ENCODE results near the gene MRPL55.

The MRPL55 gene

DNA sequence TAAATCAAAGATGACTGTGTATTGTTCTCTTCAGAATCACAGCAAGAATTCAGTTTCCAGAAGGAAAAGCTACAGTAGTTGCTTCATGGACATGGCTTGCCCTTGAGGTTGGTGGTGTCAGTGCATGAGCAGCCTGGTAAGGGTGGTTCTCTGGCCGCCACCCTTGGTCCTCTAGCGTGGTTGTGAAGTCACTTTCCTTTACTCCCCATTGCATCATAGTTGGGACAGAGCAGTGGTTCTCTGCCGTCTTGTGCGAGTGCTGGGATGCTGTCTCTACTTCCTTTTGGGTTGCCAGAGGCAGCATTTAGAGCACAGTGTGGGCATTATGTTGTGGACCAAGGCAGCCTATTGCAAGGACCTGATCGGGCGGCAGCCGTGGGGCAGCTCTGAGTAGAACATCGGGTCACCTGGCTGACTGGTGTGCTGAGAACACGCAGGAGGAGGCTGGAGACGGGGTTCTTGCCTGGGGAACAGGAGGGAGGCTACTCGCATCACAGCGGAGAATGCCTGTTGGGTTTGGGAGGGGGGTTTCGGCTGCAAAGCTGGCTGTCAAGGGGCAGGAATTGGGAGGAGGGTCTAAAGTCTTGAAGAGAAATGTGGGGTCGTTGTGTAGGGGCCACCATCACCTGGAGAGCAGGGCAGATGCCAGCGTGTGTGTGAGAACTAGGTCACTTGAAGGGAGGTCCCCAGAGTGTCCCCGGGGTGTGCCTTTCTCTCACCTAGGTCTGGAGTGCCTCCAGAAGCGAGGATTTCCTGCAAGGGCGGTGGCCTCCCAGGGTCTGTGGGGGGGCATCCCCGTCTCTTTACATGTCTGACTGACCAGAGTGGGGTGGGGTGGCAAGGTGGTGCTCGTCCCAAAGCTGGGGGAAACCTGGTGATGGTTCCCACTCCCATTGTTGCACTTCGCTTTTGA is 20.3 kb downstream of the MRPL55 start:
- no peak for DNase-seq

DNA sequence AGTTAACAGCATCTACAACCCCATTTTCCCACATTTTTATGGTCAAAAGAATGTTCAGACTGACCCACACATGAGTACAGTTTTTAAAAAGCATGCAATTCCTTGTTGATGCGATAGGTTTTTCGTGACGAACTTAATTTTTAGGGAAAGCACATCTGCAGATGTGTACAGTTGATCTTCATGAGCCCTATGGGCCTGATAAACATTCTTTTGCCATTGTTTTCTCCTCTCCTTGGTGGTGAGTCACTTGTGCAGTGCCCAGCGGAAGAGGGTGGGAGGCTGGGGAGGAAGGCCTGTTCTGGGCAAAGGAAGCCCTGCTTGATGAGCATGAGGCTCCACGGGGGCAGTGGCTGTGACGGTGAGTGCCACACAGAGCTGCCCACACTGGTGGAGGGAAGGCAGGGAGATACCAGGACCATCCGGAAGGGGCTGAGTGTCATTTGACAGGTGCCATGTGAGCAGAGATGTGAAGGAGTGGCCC is 21.3 kb downstream of the MRPL55 start:
- peak in 5 of 58 donors; percentile 16 to 43 (median 26) for DNase-seq

DNA sequence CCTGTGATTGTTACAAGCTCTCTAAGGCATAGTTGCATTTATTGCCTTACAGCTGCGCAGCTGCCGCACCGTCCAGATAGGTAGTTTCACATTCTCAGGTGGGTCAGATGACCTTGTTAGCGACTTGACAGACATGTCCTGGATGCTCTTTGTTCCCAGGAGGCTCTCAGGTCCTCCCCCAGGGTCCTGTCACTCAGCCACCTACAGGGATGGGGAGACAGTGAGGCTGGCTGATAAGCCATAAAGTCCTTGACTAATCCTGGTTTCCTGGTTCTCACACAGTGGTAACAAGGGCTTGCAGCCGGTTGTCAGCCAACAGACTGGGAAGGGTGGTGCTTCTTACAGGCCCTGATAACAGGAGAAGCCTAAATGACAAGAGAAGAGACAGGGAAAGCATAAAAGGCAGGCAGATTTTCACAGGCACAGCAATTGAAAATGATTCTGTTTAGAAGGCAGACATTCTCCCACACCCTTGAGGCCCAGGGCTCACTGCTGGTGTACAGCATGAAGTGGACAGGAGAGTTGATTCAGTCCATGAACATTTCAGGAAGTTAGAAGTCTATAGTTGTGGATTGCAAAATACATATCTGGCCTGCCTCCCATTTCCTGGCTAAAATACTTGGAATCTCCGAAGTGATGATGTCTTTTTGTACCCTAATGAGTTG is 23.7 kb downstream of the MRPL55 start:
- DNase-seq: no peak

DNA sequence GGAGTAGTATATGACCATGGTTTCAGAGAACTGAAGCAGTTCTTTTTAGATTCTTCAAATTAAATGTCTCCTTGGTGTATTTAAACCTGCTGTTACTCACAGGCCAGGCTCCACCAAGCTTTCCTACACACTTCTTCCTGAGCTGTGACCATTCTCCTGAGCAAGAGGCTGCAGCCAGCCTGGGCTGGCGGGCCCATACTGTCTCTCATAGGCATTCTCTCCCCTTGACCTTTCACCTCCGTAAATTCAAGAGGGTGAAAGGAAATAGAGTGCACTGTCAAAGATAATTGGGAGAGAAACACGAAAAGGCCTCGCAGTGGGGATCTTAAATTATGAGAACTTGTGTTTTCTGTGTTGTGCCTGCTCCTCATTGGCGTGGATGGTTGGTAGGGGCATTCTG is 24.3 kb downstream of the MRPL55 start:
- DNase-seq: no peak

DNA sequence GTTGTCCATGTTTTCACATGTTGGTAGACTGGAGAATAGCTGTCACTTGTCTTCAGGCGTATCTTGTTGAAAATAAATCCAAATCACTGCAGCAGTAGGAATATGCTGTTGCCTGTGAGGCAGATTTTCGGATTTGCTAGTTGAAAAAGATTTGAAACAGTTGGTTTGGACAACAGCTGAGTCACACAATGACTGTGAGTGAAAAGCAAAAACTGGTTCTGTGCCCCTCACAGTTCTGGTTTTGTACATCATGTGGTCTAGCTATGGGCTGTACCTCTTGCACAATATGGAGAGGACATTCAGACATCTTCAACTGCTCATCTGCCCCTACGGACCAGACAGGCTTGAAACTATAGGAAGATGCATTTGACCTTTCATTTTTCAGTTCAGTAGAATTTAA is 24.8 kb downstream of the MRPL55 start:
- no peak for DNase-seq

DNA sequence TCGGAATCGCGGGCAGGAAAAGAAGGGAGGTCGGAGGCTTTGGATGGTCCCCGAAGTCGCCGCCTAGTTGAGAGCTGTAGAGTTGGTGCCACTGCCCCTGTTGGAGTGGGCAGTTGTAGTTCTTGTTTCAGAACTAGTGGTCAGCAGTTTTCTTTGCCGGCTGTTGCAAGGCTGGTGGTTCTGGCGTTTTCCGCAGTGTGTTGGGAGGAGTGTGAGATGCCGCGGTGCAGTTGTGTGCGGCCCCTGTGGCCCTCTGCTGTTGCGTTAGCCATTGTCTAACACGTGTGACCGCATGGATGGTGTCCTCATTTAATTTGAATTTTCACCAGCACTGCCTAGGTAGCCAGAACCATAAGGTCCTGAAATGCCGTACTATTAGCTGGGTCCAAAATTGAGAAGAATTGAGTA is 25.2 kb downstream of the MRPL55 start:
- peak in 7 of 58 donors; percentile 17 to 46 (median 23) for DNase-seq

DNA sequence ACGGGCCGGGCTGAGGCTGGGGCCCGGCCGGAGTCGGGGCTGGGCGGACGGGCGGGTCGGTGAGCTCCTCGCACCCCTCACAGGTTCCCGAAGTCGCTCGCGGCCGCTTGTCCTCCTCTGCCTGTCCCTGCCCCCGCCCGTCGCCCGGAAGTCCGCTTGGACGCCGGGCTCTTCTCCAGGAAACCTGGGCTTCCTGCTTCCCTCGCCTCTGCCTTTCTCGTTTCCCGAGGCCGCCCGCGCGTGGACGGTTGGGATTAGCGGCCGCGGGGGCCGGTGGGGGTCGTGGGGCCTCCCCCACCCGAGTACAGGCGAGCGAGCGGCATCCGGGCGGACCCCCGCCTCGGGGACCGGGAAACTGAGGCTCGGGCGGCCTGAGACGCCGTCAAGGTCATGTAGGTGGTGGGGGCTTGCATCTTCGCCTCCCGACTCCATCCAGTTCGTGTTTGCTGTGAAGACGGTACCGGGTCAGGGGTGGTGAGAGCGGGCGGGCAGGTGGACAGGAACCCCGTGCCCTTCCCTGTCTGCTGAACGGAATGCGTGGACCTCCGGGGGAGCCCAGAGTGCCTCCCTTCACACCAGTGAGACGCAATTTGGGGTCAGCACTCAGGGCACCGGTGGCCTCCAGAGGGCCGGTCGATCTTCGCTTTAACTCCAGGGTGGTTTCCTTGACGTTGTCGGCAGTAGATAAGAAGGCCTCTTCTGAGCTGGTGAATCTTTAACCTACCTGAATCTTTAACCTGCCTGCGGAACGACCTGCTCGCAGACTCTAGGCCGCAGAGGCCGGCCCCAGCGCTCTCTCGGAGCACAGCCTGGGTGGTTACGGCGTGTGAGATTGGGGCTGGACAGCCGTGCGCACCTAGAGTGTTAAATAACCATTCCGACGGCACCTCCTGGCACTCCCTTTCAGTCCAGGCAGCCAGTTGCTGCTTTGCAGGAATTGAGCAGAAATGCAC is 25.9 kb downstream of the MRPL55 start:
- DNase-seq: peak in 15 of 58 donors; percentile 34 to 70 (median 56)

DNA sequence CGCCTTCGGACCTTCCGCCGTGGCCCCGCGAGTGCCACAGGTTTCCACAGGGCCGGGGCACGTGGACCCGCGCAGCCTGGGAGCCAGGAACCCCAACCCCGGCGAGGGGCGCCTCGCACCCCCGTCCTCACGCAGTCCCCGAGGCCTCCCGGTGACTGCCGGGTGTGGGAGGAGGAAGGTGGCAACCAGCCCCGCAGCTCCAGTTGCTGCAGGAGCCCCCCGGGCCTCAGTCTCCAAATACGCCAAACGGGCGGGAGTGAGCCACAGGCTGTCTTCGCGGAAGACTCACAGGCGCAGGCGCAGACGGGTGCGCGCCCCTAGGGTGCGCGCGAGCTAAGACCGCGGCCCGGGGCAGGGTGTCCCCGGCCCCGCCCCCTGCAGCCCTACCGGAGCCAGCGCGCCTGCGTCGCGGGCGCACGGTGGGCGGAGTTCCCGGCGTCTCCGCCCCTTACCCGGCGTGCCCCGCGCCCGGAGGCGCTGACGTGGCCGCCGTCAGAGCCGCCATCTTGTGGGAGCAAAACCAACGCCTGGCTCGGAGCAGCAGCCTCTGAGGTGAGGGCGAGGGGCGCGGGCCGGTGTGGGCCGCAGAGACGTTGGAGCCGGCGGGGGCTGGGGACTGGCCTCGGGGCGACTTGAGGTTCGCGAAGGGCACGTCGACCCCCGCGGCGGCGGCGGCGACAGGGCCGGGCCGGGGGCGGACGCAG is 26.7 kb downstream of the MRPL55 start, which contains the start of gene ARF1:
Gene ARF1, plus strand, starts transcription at position 495 of the 704 bp plus-strand sequence. CDS start 14,407 bp downstream, outside the sequence.
- DNase-seq: peak in 57 of 58 donors; percentile 36 to 96 (median 88)

DNA sequence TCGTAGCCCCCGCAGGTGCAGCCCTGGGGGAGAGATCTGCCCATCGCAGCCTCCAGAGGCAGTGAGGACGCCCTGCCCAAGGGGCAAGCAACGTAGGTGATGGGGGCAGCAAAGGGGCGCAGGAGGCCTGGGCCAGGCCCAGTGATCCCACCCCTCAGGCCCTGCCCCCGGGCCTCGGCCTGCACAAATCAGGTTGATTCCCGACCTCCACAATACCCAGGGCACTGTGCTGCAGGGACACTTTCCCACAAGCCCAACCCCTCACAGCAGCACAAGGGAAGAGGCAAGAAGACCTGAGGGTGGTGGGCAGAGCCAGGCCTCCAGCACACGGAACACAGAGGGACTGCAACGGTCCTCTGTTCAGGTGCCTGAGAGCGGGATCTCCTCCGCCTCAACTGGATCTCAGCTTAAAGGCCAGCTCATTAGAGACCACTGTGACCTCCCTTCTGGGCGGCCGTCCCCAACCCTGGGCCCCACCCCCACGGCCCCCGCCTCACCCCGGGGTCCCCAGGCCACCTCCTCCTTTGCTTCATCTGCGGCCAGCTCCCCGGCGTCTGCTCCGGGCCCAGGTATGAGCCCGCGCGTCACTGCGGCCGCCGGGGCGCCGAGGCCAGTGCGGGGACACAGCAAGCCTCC is 27.4 kb downstream of the MRPL55 start:
- no peak for DNase-seq

DNA sequence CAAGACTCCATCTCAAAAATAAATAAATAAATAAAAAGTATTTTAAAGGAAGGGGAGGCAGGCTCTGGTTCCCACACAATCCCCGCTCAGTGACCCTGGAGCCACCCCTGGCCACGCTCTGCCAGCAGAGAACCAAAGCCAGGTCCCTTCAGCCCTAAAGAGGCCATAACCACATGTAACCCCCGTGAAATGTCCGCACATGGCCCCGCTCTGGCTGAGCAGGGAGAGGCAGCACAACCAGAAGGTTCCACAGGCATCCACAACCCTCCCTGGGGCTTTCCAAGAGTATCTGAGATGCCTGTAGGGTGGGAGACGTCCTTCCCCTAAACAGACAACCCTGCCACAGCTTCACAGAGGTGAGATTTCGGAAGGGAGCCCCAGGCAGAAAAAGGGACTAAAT is 28.0 kb downstream of the MRPL55 start:
- DNase-seq: no peak

DNA sequence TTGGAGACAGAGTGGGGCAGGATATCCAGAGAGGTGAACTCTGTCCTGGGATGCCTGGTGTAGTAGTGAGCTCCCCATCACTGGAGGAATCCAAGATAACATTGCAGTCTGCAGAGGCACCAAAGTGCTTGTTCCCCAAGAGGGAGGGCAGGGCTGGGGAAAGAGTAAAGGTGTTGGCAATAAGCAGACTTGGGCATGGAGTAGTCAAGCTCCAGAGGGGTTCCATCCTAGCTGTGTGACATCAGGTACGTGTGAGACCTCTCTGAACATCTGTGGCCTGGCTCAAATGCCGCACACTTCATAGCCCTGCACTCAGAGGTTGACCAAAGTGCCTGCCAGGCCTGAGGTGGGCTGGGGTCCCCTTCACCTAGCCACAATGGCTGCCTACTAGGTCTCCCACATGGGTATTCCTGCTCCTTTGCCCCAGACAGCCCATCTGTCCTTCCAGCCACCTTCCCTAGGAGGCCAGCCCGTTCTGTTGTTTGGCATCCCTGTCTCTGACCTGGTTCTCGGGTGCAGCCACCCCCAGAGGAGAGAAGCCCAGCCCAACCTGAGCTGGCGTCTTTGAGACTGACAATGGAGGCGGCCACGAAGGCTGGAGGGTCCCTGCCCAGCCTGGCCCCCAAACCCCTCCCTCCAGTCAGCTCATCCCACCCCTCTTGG is 29.4 kb downstream of the MRPL55 start:
- no peak for DNase-seq

DNA sequence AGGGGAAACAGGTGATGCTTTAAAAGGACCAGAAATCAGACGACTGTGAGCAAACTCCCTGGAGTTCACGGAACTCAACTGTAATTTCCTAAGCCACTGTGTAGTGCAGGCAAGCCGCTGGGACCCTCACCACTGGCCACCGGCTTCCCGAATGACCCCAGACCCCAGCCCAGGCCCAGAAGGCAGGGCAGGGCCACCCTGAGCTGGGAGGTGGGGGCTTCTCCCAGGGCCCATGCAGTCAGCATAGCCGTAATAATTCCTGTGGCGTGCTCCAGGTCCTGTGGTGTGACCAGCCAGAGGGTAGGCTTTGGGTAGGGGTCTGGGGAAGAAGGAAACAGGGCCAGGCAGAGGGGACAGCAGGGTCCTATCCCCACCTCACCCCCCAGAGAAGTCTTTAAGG is 30.1 kb downstream of the MRPL55 start:
- DNase-seq: no peak

DNA sequence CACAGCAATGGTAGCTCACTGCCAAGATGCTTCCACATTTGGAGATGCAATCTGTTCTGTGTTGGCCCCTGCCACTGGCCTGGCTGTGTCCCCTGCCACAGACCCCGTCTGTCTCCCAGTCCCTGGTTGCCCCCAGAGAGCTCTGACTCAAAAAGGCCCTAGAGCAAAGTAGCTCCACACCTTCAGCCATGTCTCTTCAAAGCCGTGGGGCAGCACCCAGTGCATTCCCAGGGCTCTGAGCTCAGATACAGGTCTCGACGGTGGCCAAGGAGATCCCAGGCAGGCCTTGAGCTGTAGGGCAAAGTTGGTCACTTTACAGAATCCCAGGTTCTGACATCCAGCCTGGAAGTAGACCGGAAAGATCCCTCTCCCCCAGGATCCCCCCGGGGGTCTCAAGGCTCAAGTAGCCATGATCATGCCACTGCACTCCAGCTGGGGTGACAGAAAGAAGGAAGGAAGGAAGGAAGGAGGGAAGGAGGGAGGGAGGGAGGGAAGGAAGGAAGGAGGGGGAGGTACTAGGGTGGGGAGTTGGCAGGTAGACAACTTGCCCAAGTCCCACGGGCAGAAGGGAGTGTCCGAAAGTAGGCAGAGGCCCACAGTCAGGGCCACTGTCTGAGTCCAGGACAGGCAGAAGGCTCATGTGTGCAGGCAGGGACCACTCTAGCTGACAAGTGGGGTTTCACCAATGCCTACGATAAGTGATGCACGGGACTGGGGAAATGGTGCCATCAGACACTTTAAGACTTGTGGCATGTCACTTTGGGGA is 31.4 kb downstream of the MRPL55 start:
- DNase-seq: no peak

DNA sequence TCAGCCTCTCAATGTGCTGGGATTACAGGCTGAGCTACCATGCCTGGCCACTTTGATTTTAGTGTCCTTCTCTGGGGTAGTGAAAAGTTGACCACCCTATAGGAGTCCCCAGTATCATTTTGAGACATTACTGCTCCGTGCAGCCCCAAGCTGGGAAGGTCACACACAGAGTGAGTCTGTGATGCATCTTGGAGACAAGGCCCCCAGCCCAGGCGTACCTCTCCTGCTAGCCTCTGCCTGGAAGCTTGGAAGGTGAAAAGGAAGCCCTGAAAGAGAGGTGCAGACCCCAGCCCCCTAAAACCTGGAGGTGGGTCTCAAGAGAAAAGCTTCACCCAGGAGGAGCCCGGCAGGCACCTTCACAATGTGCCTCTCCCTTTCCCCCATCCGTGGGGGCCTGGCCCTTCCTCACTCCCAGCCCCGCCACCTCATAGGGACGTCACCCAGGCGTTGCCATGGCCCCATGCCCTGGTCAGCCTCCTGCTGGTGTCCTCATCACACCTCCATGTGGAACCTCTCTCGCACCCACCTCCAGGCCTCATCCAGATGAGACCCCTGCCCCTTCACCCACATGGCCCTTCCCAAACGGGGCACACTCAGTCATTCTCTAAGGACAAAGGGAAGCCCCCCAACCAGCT is 32.2 kb downstream of the MRPL55 start:
- no peak for DNase-seq

DNA sequence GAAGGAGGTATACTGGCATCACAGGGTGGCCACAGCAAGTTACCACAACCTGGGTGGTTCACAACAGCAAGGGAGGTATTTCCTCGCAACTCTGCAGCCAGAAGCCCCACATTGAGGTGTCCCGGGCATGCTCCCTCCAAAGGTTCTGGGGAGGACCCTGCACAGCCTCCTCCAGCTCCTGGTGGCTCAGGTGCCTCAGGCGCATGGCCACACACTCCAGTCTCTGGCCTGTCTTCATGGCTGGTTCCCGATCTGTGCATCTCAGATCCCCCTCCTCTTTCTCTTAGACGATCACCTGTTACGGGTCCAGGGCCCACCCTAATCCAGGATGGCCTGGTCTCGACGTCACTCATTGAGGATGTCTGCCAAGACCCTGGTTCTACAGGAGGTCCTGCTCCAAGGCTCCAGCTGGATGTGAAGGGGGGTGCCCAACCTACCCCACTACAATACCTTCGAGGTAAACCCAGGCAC is 33.3 kb downstream of the MRPL55 start:
- no peak for DNase-seq

DNA sequence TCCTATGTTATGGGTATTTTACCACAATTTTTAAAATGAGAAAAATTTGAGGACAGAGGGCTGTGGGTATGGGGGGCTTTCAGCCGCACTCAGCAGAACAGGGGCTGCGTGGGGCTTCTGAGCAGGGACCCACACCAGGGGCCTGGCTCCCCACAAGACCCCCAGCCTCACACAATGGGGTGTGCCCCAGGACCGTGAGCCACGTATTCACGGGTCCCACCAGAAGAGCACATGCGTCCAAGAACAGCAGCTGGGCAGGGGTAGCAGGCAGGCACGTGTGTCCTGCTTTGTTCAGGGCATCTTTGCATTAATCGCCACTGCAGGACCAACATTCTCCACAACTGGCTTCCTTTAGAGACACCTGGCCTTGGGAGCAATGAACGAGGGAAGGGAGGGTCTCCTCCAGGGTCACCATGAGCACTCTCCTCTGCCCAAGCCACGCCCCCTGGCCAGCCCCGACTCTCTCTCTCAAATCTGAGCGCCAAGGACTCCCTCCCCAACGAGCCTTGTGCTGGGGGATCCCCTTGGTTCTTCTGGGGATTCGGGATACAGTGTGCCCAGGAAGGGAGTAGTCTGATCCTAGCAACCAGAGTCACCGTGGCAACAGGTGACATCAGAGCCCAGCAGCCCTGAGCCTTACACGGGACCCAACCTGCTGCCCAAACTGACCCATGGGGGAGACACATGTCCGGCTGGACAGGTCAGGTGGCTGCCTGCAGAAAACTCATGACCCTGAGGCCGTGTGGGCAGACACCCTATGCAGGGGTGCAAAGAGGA is 34.0 kb downstream of the MRPL55 start:
- no peak for DNase-seq
